ENCODE measurements around the gene CDH3. TPM values are rescaled to one million over a fixed set of nuclear protein-coding genes. Genes with fewer than 3 reads are reported as not detected.

CDH3 gene
- total and polyA plus RNA-seq, 2 of the 8 experiments (the other 6 are each of a cell fraction or from before 2014, with no cell fraction given) = 146 to 171 TPM

GRCh38 chr16:68681038-68681437 lies 35.9 kb downstream of the CDH3 start:
- Histone ChIP-seq H2BK120ac (replicated peaks; ENCODE audit: low read depth, low read length) (no peak overlapping the region), H2BK15ac (ENCODE audit: low read length) (no peak overlapping the region), H3K18ac (ENCODE audit: extremely low read depth, low read length) (no peak overlapping the region), H2BK20ac (ENCODE audit: low read length) (no peak overlapping the region), H3K27me3 (replicated peaks in 1 of 4; ENCODE audit: control insufficient read depth in 3 of 4, extremely low read depth in 1 of 4, insufficient read depth in 3 of 4, low read length in 3 of 4) (no peaks in the 10 kb centered on the region), H3K79me1 (ENCODE audit: low read depth, low read length) (peaks cover 4% of the 10 kb centered on the region), H3K9ac (replicated peaks in 1 of 4; ENCODE audit: extremely low read depth in 1 of 4, low read depth in 3 of 4, low read length in 3 of 4) (no peak overlapping the region), H3K4me1 (replicated peaks in 1 of 4; ENCODE audit: control insufficient read depth in 3 of 4, insufficient read depth in 4 of 4, low read length in 3 of 4) (no peaks in the 10 kb centered on the region), H3K9me3 (ENCODE audit: insufficient read depth in 2 of 2, low read depth in 1 of 2, low read length in 1 of 2) (no peaks in the 10 kb centered on the region), H3K56ac (replicated peaks; ENCODE audit: insufficient read length, low read depth, low read length) (no peak overlapping the region), H3K79me2 (ENCODE audit: control insufficient read depth in 1 of 2, insufficient read depth in 2 of 2, low read length in 2 of 2) (peaks cover 0 to 5% of the 10 kb centered on the region in 2 experiments; a peak in 1 of 4 replicates), H3K4me2 (ENCODE audit: insufficient read depth in 1 of 2, low read depth in 2 of 2, low read length in 2 of 2) (no peak overlapping the region), H3K4me3 (ENCODE audit: extremely low read depth in 1 of 4, insufficient read depth in 2 of 4, low read depth in 3 of 4, low read length in 4 of 4) (no peak overlapping the region), H2AFZ (ENCODE audit: low read length) (no peak overlapping the region), H2BK5ac (ENCODE audit: low read depth, low read length) (no peak overlapping the region), H4K8ac (ENCODE audit: extremely low read depth, insufficient read depth, low read length) (no peak overlapping the region), H3K23me2 (ENCODE audit: low read depth, low read length) (0 out of 2 replicates have a peak, but pooled peaks cover 2% of the 10 kb centered on the region), H3K27ac (ENCODE audit: low read depth, low read length) (no peak overlapping the region), H4K5ac (ENCODE audit: insufficient read length, low read depth, low read length) (no peak overlapping the region), H4K20me1 (replicated peaks in 1 of 2; ENCODE audit: control insufficient read depth in 1 of 2, insufficient read depth in 2 of 2, low read length in 2 of 2) (peaks cover 0 to 9% of the 10 kb centered on the region in 2 experiments), H3K36me3 (ENCODE audit: control insufficient read depth in 2 of 4, insufficient read depth in 4 of 4, low read length in 3 of 4) (peaks cover 24 to 60% (median 53%) of the 10 kb centered on the region in 4 experiments), H3K14ac (ENCODE audit: insufficient read length) (no peak overlapping the region), H4K91ac (replicated peaks; ENCODE audit: insufficient read length, low read length) (no peak overlapping the region), H2AK5ac (ENCODE audit: low read depth, low read length) (no peak overlapping the region), H2BK12ac (ENCODE audit: low read depth, low read length) (no peak overlapping the region), H3K4ac (replicated peaks; ENCODE audit: insufficient read length, low read depth, low read length) (no peak overlapping the region), H3K23ac (ENCODE audit: insufficient read length) (no peak overlapping the region)
- POLR2A ChIA-PET (ENCODE audit: partially characterized antibody) = no interaction called here
- CTCF ChIA-PET (ENCODE audit: partially characterized antibody) = no interaction called here
- FAIRE-seq = no peak
- DNase-seq (ENCODE audit: low read depth in 1 of 2, low spot score in 2 of 2) = no peak
- WGBS, 2 experiments (ENCODE audit: extremely low coverage in 1 of 2, insufficient coverage in 1 of 2, insufficient read length in 1 of 2, insufficient replicate concordance in 2 of 2, low coverage in 1 of 2, low lambda C conversion rate in 2 of 2, missing lambda C conversion rate in 1 of 2) = 84% methylated on average over 2 of the region's 2 CpGs; no CpG with 5 or more reads in 1 of the 2 experiments
- TF ChIP-seq TEAD4 (IDR thresholded peaks at IDR 0.05; ENCODE audit: low read depth, low read length) (no peak), KDM1A (IDR thresholded peaks at IDR 0.05; ENCODE audit: borderline replicate concordance, low read length) (peak; percentile 77; the same call in 1 of the 2 replicates)
